ENCODE measurements around the gene ITCH.
"Not testable (repeated sequence)": the region's sequence is repeated elsewhere in the genome, so short reads cannot be mapped to it uniquely, and the experiment has no call there.

ITCH gene

DNA sequence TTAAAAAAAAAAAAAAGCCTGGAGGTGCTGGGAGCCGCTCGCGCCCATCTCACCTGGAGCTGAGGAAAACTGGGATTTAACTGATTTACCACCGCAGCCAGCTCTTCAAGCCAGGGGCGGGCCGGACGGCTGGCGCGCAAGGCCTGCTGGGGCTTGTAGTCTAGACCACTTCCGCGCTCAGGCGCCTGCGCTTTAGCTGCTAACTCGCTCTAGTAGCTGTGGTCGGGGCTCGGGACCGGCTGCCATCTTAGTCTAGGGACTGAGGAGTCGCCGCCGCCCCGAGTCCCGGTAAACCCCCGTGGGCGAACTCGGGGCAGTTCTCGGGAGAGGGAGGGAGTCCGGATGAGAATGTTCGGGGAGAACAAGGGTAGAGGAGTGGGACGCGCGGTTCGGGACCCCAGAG is at the start of gene ITCH:
Gene ITCH (plus strand): TSS at position 212 of the 403 bp plus-strand sequence. CDS start 30,539 bp downstream, outside the sequence.
- DNase-seq: peak; percentile 94

DNA sequence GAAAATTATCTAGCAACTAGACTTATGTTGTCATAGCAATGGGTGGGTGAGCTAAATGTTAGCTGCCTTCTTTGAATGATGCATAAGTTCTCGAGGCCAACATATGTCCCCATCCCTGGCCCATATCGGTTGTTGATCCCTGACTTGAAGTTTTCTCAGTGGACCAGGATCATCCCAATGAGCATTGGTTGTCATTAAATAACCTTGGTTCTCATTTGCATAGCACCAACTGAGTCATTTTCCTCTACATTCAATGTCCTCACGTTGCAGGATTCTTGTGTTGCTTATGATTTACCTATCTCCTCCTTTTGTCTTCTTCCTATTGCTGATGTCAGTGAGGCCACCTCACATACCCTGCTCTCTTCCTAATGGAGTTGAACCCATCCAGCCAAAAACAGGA is 47.8 kb upstream of the ITCH start:
- no peak for DNase-seq

DNA sequence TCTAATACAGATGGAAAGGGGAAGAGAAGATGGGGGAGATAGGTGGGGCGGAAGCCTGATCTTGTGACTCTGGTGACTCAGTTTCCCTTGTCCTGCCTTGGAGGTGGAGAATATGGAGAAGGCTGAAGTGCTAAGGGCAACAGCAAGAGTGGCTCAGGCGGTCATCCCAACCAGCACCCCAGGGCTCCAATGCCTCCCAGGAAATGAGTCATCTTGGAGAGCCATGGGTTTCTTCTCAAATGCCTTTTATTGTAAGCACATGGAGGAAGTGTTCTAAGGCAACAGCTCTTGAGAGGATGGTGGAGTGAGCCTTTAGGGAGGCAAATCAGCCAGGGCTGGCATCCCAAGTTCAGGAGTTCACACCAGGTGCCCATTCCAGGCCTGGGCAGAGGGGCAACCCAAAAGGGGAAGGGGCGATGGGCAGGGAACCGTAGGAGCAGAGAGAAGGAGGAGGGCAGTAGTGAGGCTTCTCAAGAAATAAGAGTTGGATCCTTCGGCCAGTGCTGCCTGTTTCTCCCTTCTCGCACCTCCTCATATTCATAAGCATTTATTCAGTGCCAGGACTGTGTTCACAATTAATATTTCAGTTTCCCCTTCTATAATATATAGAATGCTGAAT is 46.8 kb upstream of the ITCH start:
- peak; percentile 37 to 61 for DNase-seq

DNA sequence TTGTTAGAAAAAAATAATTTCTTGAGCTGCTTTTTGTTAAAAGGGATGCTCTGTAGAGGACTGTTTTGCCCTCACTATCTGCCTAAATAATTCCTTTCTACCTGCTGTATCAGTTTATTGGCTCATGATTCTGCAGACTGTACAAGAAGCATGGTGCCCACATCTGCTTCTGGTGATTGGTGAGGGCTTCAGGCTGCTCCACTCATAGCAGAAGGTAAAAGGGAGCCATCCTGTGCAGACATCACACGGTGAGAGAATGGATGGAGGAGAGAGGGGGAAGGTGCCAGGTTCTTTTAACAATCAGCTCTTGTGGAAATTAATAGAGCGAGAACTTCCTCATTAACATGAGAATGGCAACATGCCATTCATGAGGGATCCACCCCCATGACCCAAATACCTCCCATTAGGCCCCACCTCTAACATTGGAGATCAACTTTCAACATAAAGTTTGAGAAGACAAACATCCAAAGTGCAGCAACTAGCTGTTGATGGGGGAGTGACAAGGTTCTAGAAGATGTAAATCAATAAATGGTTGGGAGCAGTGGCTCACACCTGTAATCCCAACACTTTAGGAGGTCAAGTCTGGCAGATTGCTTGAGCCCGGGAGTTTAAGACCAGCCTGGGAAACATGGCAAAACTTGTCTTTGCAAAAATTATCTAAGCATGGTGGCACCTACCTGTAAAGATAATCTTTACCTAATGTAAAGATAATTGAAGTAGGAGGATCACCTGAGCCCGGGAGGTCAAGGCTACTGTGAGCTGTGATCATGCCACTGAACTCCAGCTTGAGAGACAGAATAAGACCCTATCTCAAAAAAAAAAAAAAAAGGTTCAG is 44.2 kb upstream of the ITCH start:
- no peak for DNase-seq

DNA sequence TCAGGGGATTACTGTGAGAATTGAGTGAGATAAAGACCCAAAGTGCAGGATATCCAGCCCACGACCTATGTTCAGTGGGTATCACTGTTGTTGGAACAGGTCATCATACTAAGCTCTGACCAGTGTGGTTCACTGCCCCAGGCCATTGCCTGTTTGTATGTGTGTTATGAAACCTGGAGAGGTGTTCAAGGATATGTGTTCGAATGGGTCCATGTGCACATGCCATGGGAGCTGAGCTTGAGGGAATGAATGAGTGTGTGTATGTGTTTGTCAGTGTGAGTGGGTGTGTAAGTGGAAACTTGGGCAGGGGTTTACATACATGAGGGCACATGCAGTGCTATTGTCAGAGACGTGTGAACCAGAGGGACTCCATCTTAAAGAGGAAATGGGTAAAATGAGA is 42.2 kb upstream of the ITCH start:
- no peak for DNase-seq

DNA sequence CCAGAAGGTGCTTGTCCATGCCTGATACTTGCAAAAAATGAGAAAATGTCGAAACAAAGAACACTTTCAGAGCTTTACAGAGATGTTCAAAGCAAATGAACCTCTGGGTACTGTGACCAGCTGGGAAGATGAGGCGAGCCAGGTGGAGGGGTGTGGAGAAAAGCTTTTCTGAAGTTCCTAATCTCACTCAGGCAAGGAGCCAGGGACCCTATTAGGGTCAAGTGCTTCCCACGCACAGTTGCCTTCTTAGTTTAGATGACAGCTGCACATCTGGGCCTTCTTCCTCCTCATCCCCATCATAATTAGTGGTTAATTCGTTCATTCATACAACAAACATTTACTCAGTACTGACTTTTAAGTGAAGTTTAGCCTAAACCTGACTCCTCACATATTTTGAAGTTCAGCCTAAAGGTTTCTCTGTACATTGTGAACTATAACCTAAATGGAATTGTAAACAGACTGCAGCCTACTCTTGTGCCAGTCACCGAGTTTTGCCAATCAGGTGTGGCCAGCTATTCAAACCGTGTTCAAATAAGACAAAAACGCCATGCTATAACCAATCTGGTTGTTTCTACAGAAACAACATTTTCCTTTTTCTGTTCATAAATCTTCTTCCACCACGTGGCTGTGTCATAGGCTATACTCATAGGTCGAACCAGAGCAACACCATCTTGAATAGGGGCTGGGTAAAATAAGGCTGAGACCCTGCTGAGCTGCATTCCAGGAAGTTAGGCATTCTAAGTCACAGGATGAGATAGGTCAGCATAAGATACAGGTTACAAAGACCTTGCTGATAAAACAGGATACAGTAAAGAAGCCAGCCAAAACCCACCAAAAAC is 40.6 kb upstream of the ITCH start:
- no peak for DNase-seq

DNA sequence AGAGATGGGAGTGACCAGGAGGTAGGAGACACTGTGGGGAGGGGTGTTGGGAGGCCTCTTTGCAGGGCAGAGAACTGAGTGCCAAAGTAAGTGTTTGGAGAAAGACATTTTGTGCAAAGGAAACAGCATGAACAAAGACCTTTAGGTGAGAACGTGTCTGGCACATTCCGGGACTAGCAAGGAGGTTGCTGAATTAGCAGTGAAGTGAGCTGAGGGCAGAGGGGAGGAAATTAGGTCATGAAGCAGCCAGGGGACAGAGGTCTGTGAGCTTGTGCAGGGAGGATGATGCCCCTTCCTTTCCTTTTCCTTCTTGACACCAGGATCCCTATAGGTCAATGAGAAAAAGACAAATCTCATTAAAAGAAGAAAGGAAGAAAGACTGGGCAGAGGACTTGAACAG is 38.5 kb upstream of the ITCH start:
- no peak for DNase-seq

DNA sequence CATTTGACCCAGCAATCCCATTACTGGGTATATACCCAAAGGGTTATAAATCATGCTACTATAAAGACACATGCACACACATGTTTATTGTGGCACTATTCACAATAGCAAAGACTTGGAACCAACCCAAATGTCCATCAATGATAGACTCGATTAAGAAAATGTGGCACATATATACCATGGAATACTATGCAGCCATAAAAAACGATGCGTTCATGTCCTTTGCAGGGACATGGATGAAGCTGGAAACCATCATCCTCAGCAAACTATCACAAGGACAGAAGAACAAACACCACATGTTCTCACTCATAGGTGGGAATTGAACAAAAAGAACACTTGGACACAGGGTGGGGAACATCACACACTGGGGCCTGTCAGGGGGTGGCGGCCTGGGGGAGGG is 34.9 kb upstream of the ITCH start:
- not testable (repeated sequence) for DNase-seq

DNA sequence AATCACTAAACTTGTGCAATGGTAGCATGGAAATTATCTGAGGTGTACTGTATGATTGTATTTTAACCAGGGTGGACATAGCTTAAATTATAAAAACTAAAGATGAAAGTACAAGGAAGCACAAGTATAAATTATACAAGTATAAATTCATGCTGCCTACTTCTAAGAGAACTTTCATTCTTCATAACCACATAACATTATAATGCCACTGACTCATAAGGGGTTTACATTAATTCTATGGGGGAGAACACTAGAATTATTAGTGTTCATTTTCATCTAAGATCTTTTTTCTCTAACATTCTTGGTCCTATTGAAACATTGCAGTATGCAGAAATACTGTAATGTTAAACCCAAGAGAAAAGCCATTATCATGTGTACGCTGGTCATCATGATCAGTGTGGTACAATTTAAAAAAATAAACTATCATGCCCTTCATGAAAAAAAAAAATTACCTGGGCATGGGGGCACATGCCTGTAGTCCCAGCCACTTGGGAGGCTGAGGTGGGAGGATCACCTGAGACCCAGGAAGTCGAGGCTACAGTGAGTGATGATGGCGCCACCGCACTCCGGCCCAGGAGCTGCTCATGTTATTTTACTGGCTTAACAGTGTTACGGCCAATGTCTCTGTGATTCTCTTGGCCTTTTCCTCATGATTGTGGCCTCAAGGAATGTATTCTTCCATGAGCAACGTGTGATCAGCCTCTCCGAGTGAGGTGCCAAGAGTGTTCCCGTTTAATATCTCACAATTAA is 34.0 kb upstream of the ITCH start:
- DNase-seq: no peak

DNA sequence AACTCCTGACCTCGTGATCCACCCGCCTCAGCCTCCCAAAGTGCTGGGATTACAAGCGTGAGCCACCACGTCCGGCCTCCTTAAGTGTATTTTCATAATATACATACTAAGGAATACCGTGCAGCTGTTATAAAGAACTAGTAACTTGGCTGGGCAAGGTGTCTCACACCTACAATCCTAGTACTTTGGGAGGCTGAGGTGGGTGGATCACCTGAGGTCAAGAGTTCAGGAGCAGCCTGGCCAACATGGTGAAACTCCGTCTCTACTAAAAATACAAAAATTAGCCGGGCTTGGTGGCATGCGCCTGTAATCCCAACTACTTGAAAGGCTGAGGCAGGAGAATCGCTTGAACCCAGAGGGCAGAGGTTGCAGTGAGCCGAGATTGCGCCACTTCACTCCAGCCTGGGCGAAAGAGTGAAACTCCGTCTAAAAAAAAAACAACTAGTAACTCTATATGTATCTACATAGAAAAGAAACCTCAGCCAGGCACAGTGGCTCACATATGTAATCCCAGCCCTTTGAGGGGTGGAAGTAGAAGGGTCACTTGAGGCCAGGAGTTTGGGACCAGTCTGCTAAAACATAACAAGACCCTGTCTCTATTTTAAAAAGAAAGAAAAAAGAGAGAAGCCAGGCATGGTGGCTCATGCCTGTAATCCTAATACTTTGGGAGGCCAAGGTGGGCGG is 32.1 kb upstream of the ITCH start:
- not testable (repeated sequence) for DNase-seq

DNA sequence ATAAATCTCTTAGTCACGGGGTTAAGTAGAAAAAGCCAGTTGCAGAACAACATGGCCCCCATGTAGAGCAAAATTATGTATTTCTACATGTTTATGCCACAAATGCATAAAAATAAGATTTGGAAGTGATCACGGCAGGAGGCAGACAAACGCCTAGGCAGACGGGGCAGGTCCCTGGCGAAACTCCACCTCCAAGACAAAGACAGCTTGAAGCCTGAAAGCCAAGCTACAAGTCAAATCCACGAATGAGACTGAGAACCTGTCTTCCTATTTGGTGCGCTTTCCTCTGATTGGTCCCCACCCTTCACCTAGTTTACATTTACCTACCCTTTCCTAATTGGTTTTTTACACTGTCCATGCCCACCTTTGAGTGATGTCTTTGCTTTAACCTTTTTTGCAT is 31.2 kb upstream of the ITCH start:
- no peak for DNase-seq

DNA sequence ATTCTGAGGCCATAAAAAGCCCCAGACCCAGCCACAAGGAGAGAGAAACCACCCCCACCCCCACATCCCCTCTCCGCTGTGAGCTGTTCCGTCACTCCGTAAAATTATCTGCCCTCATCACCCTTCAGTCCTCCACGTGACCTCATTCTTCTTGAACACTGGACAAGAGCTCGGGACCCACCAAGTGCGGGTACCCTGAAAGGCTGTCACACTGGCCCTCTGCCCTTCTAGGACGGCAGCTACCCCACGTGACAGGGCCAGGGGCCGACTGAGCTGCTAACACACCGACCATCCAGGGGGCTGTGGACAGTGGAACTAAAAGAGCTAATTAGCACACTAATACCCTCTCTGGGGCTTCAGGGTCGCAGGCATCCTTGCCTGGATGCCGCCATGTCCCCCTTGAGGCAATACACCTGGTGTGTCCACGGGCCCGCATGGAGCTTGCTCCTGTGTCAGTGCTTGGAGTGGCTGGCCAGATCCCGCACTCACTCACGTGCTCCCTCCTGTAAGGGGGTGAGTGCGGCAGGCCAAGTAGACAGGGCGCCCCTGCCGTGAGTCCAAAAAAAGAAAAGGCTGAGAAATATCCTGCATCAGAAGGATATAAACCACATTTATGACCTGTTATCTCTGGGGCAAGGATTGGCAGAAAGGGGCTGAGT is 30.7 kb upstream of the ITCH start:
- DNase-seq: no peak

DNA sequence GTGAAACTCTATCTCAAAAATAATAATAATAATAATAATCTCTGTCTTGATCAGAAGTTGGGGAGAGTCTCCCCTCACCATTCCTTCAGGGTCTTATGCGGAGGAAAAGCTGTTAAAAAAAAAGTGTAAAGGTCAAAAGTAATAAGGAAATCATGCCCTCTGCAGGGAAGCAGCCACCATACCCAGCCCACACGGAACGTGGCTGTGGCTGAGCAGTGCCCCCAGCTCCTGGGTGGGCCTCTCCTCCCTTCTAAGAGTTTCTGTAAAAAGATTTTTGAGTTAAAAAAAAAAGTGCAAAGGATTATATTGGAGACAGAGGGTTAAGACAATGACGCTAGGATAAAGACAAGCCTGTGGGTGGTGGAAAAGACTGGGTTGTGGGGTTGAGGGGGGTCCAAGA is 29.3 kb upstream of the ITCH start:
- DNase-seq: no peak

DNA sequence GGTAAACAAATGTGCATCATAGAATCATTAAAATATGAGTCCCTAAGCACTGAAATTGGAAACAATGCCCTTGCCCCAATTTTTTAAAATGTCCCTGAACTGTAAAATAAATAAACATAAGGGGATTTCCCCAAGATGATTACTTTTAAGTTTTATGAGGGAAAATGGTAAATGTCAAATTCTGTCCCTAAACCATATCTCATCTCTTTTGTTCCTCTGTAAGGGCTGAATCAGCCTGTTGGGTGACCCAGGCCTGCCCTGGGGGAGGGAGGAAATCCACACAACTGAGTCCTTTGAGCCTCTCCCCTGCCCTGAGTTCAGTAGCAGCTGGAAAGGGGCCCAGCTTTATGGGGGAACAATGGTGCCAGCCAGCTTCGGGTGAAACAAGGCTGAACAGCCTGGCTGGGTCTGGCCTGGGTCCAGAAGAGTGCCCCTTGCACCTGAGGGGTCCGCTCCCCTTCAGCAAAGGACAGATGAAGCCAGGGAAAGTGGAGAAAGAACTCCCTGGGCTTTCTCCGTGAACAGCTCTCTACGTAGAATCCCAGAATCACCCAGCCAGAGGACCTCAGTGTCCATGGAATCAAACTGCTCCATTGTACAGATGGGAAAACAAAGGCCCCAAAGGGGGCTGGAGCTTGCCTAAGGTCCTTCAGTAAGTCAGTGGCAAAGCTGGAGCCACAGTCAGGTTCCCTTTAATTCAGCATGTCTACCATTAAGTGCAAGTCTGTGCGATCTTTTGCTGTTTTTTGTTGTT is 28.2 kb upstream of the ITCH start:
- DNase-seq: no peak

DNA sequence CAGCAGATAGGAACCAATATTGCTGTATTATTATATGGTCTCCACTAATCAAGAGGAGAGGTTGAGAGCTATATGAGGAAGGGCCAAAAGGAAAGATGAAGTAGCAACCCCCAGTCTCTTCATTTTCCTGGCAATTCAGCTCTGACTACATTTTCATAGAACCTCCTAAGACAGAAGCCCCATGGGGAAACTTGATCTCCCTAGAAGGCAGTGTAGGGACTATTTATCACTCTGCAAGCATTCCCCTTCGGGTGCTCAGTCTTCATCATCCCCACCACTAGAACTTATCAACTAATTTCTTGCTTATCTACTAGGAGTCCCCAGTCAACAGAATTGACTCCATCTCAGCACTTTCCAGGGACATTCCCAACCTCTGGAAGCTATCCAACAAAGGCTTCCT is 25.5 kb upstream of the ITCH start:
- no peak for DNase-seq

DNA sequence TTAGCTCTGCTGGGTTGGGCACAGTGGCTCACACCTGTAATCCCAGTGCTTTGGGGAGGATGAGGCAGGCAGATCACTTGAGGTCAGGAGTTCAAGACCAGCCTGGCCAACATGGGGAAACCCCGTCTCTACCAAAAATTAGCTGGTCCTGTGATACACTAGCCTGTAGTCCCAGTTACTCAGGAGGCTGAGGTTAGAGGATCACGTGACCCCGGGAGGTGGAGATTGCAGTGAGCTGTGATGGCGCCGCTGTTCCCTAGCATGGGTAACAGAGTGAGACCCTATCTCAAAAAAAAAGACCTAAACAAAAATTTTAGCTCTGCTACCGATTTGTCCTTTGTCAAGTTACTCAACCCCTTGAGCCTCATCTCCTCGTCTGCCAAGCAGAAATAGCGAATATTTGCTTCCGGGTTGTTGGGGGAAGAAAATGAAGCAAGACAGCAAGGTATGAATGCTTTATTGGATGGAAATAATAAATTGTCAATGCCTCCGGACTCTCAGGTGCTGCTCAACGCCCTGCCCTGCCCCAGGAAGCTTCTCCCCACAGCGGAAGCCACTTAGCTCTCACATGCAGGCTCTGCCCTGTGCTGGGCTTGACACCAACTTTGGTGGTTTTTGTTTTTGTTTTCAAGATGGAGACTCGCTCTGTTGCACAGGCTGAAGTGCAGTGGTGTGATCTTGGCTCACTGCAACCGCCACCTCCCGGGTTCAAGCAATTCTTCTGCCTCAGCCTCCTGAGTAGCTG is 24.9 kb upstream of the ITCH start:
- DNase-seq: no peak

DNA sequence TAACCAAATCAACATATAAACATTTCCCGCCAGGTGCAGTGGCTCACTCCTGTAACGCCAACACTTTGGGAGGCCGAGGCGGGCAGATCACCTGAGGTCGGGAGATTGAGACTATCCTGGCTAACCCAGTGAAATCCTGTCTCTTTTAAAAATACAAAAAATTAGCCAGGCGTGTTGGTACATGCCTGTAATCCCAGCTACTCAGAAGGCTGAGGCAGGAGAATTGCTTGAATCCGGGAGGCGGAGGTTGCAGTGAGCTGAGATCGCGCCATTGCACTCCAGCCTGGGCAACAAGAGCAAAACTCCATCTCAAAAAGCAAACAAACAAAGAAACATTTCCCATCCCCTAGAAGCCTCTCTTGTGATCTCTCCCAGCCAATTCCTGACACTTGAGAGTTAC is 22.3 kb upstream of the ITCH start:
- not testable (repeated sequence) for DNase-seq

DNA sequence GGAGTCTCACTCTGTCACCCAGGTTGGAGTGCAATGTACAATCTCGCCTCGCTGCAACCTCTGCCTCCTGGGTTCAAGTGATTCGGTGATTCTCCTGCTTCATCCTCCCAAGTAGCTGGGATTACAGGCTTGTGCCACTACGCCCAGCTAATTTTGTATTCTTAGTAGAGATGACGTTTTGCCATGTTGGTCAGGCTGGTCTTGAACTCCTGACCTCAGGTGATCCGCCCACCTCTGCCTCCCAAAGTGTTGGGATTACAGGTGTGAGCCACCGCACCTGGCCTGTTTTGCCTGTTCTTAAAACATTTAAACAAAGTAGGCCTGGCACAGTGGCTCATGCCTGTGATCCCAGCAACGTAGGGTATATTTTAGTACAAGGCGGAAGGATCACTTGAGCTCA is 21.9 kb upstream of the ITCH start:
- not testable (repeated sequence) for DNase-seq

DNA sequence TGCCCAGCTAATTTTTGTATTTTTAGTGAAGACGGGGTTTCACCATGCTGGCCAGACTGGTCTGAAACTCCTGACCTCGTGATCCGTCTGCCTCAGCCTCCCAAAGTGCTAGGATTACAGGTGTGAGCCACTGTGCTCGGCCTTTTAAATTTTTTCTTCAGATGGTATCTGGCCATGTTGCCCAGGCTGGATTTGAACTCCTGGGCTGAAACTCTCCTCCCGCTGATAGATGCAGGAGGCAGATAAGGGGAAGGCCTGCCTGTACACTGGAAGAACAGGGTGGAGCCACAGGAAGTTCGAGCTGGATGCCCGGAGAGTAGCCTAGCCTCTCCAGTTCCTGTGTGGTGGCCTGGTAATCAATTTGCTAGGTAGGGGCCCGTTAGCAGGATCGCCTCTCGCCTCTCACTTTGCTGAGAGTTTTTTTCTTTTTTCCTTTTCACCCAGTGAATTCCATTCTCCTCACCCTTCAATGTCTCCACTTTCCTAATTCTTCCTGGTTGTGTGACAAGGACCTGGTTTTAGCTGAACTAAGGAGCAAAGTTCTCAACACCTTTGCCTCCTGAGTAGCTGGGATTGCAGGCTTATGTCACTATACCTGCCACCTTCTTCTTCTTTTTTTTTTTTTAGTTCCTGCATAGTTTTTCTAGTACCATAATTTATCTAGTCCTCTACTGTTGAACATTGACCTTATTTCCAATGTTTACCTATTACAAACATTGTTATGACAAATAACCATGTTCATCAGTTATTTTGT is 19.4 kb upstream of the ITCH start:
- DNase-seq: no peak

Measured in inflammatory macrophage treated with lipopolysaccharide for 1 hour (primary cell).